SK-N-SH treated with all-trans-retinoic acid at 6 μM for 48 hours (cell line): Measurements from ENCODE around the gene TMEM94.
"Not testable (repeated sequence)": the region's sequence is repeated elsewhere in the genome, so short reads cannot be mapped to it uniquely, and the experiment has no call there.

ENCODE experiments used
- ARNTL ChIP-seq: fragments of 450-650 bp; formaldehyde crosslinking; IDR thresholded peaks from 2 replicates; pipeline ENCODE4 v1.5.0; 2020; ENCODE audit warnings: low read depth, mild to moderate bottlenecking, moderate library complexity, borderline replicate concordance
- CREB5 ChIP-seq: fragments of 250-450 bp; sonication (Bioruptor Pico); IDR thresholded peaks from 2 replicates; pipeline ENCODE4 v1.5.1; 2020; ENCODE audit warnings: low read depth, mild to moderate bottlenecking, moderate library complexity
- CSDC2 ChIP-seq: fragments of 250-450 bp; sonication (Bioruptor Pico); IDR thresholded peaks from 2 replicates; pipeline ENCODE4 v1.5.0; 2020; ENCODE audit warnings: mild to moderate bottlenecking, moderate library complexity
- PATZ1 ChIP-seq: fragments of 250-450 bp; sonication (Bioruptor Pico); IDR thresholded peaks from 2 replicates; pipeline ENCODE4 v1.8.0; 2020; ENCODE audit warnings: mild to moderate bottlenecking, moderate library complexity, borderline replicate concordance
- TOX ChIP-seq: fragments of 250-450 bp; sonication (Bioruptor Pico); IDR thresholded peaks from 2 replicates; pipeline ENCODE4 v1.8.0; 2021; ENCODE audit warnings: mild to moderate bottlenecking, moderate library complexity, borderline replicate concordance
- ZFP30 ChIP-seq: fragments of 450-650 bp; formaldehyde crosslinking; IDR thresholded peaks from 2 replicates; pipeline ENCODE4 v1.5.0; 2022; ENCODE audit warnings: mild to moderate bottlenecking, moderate library complexity
- ZNF8 ChIP-seq: fragments of 450-650 bp; formaldehyde crosslinking; IDR thresholded peaks from 2 replicates; pipeline ENCODE4 v1.5.0; 2020; ENCODE audit warnings: mild to moderate bottlenecking, moderate library complexity

DNA sequence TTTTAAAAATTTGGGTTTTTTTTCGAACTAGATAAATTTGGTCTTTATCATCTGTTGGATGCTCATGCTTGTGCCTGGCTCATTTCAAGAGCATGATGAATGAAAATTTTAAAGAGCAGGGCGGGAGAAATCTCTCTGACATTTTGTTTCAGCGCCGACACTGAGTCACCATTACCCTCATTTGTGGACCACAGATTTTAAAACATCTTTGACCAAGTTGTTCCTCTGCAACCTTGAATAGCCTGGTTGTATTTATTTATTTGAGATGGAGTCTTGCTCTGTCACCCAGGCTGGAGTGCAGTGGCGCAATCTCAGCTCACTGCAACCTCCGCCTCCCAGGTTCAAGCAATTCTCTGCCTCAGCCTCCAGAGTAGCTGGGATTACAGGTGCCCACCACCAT is 22.0 kb upstream of the TMEM94 start:
- TF ChIP-seq CSDC2 (CRISPR knock-in tag); PATZ1 (CRISPR knock-in tag); ZNF8 (CRISPR knock-in tag); ZFP30 (CRISPR knock-in tag); TOX (CRISPR knock-in tag); CREB5; ARNTL: not testable (repeated sequence)
